ENCODE results near the gene C1orf174. TPM values are rescaled to one million over a fixed set of nuclear protein-coding genes. Genes with fewer than 3 reads are reported as not detected.

The C1orf174 gene
- total RNA-seq, 1 experiment from 2014 or later, result 70.9 TPM

- intact Hi-C loops (cut with micrococcal nuclease), result no loop called here
- Histone ChIP-seq H3K4me1 (ENCODE audit: insufficient read depth, low read length) (no peaks in the 10 kb centered on the region), H3K36me3 (ENCODE audit: low read depth, low read length) (no peaks in the 10 kb centered on the region), H3K9ac (ENCODE audit: low read length) (no peak overlapping the region), H3K27me3 (ENCODE audit: low read length) (peaks cover 93% of the 10 kb centered on the region), H2AFZ (ENCODE audit: low read length) (no peak overlapping the region), H3F3A (ENCODE audit: low read length, unreplicated experiment) (no peaks in the 10 kb centered on the region), H3K9me2 (replicated peaks; ENCODE audit: low read length) (no peaks in the 10 kb centered on the region), H3K79me2 (ENCODE audit: low read length) (no peaks in the 10 kb centered on the region), H3K9me3 (ENCODE audit: low read length) (peaks cover 5% of the 10 kb centered on the region), H4K20me1 (ENCODE audit: low read length) (no peaks in the 10 kb centered on the region), H3K4me3 (ENCODE audit: low read length) (no peak overlapping the region), H3K4me2 (ENCODE audit: low read length) (no peak overlapping the region), H3K27ac (ENCODE audit: low read length) (no peak overlapping the region)
- no peak for ATAC-seq
- BruUV-seq (replicated peaks), result no TSS peak
- DNase-seq, result no peak
- TF ChIP-seq CTCF (conservative IDR thresholded peaks at IDR 0.05; ENCODE audit: low read depth, low read length), result no peak
- no peak for TF ChIP-seq EZH2 (IDR thresholded peaks at IDR 0.05; ENCODE audit: low read length, unreplicated experiment)
- TF ChIP-seq EZH2phosphoT487 (IDR thresholded peaks at IDR 0.05; ENCODE audit: borderline replicate concordance, low read length), result no peak
- POLR2A ChIA-PET (ENCODE audit: unreplicated experiment), result no interaction called here
- CTCF ChIA-PET, result interaction anchor here (0.5 kb wide), 1 partner anchor 86 kb away, joined by 3 read pairs; no protein-coding TSS in a partner anchor
Measured at GRCh38 chr1:3940754-3941345, 40.8 kb upstream of the C1orf174 start.

- Histone ChIP-seq H3K79me2 (ENCODE audit: low read length) (no peaks in the 10 kb centered on the region), H3K4me1 (ENCODE audit: insufficient read depth, low read length) (no peaks in the 10 kb centered on the region), H3K27me3 (ENCODE audit: low read length) (peaks cover 93% of the 10 kb centered on the region), H3K4me2 (ENCODE audit: low read length) (no peak overlapping the region), H3K4me3 (ENCODE audit: low read length) (no peak overlapping the region), H3K9me3 (ENCODE audit: low read length) (peaks cover 10% of the 10 kb centered on the region), H3F3A (ENCODE audit: low read length, unreplicated experiment) (no peaks in the 10 kb centered on the region), H4K20me1 (ENCODE audit: low read length) (no peaks in the 10 kb centered on the region), H3K27ac (ENCODE audit: low read length) (no peak overlapping the region), H2AFZ (ENCODE audit: low read length) (no peak overlapping the region), H3K9ac (ENCODE audit: low read length) (no peak overlapping the region), H3K36me3 (ENCODE audit: low read depth, low read length) (no peaks in the 10 kb centered on the region), H3K9me2 (replicated peaks; ENCODE audit: low read length) (no peaks in the 10 kb centered on the region)
- DNase-seq, result no peak
- ChIA-PET CTCF (interaction anchor here (0.5 kb wide), 1 partner anchor 85 kb away, joined by 3 read pairs; no protein-coding TSS in a partner anchor), POLR2A (ENCODE audit: unreplicated experiment) (no interaction called here)
- BruUV-seq (replicated peaks), result no TSS peak
- no peak for ATAC-seq
- no peak for TF ChIP-seq CTCF (conservative IDR thresholded peaks at IDR 0.05; ENCODE audit: low read depth, low read length)
- TF ChIP-seq EZH2 (IDR thresholded peaks at IDR 0.05; ENCODE audit: low read length, unreplicated experiment), result no peak
- no peak for TF ChIP-seq EZH2phosphoT487 (IDR thresholded peaks at IDR 0.05; ENCODE audit: borderline replicate concordance, low read length)
- intact Hi-C loops (cut with micrococcal nuclease), result no loop called here
Measured at GRCh38 chr1:3940081-3940753, 40.1 kb upstream of the C1orf174 start.
